Muscle layer of duodenum (tissue), 2 donors: ENCODE measurements around the gene CBFB.
A peak's percentile ranks its signal among the peaks of the same experiment; 100 is the strongest.

ENCODE experiments used
- H3K27ac ChIP-seq: one replicate; pipeline ENCODE4 v1.7.0; 2013; ENCODE audit warnings: mild to moderate bottlenecking, low read length
- H3K27me3 ChIP-seq: one replicate; pipeline ENCODE4 v1.7.0; 2013; ENCODE audit warnings: low read depth, mild to moderate bottlenecking, control low read depth, low read length
- H3K36me3 ChIP-seq, 2 donors: one replicate each; pipeline ENCODE4 v1.7.0; 2013; ENCODE audit warnings: low read length in 2 of 2, control low read depth in 1 of 2, mild to moderate bottlenecking in 1 of 2; ENCODE audit not compliant: insufficient read depth in 2 of 2, control insufficient read depth in 1 of 2
- H3K4me1 ChIP-seq, 2 donors: one replicate each; pipeline ENCODE4 v1.7.0; 2013; ENCODE audit warnings: low read length in 2 of 2, mild to moderate bottlenecking in 2 of 2, control low read depth in 1 of 2, moderate library complexity in 1 of 2; ENCODE audit not compliant: insufficient read depth in 2 of 2, control insufficient read depth in 1 of 2
- H3K4me3 ChIP-seq, 2 donors: one replicate each; pipeline ENCODE4 v1.7.0; 2013; ENCODE audit warnings: low read length in 2 of 2, low read depth in 1 of 2, mild to moderate bottlenecking in 1 of 2
- H3K9me3 ChIP-seq, 2 donors: one replicate each; pipeline ENCODE4 v1.7.0; 2013; ENCODE audit warnings: low read length in 2 of 2, control low read depth in 1 of 2, mild to moderate bottlenecking in 1 of 2; ENCODE audit not compliant: control insufficient read depth in 1 of 2
- donor health status: healthy.

CBFB gene

DNA sequence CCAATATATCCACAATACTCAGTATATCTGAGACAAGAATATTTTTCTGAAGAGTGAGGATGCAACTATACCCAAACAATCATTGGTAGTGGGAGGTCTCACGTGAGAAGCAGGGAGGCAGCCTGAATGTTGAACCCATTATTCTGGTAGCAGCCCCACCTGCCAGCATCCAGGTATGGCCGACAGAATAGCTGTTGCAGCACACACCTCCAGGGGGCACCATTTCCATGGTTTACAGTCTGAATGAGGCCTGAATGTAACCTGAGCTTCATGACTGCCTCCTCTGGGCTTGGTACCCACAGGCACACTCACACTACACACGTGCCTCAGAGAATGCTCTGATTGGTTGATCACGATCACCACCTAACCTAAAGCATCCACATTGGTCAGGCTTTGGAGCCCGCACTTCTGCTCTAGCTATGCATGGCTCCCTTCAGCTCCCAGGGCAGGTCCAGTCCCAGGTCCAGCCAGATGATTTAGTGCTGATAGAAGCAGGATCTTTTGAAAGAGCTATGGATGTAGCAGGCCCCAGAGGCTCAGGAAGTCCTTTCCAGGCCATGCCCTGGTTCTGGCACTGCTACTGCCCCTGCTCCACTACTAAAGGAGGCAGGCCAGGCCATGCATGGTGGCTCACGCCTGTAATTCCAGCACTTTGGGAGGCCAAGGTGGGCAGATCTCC, 11.0 kb upstream of the CBFB start:
- H3K9me3 ChIP-seq = no peaks in the 10 kb centered on the region
- no peak overlapping the region for H3K27ac ChIP-seq
- peaks cover 0 to 10% of the 10 kb centered on the region in 2 donors for H3K4me1 ChIP-seq
- H3K36me3 ChIP-seq = no peaks in the 10 kb centered on the region
- H3K4me3 ChIP-seq = no peak overlapping the region
- peaks cover 9% of the 10 kb centered on the region for H3K27me3 ChIP-seq

DNA sequence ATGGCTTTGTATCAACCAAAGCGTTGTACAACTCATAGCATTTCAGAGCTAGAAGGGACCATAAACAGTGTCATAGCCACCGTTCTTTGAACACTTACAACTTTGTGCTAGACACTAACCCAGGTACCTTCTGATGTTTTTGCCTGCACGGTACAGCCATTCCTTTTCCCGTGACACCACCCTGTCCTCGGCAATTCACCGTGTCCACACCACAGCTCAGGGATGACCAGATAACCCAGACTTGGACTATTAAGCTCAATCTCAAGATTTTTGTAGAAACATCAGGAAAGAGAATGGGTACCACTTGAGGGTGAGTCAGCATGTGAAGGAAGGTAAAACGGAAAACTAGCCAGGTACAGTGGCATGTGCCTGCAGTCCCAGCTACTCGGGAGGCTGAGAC, 9.8 kb upstream of the CBFB start:
- H3K4me1 ChIP-seq = peaks cover 0 to 4% of the 10 kb centered on the region in 2 donors
- H3K4me3 ChIP-seq = no peak overlapping the region
- no peaks in the 10 kb centered on the region for H3K9me3 ChIP-seq
- no peak overlapping the region for H3K27ac ChIP-seq
- no peaks in the 10 kb centered on the region for H3K36me3 ChIP-seq
- no peaks in the 10 kb centered on the region for H3K27me3 ChIP-seq

DNA sequence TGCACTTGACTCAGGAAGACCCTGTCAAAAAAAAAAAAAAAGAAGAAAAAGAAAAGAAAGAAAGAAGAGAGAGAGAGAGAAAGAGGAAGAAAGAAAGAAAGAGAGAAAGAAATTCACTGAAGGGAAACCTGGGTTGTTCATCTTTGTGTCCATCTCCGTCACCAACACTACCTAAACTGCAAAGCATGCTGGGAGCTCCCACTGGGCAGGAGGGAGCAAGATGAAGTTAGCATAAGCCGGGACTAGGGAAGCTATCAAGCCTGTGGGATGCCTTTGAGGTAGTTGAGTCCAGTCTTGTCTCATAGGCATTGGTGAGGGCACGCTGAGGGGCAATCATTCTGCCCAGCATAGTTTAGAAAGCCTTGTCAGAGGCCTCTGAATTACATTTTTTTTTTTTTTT, 7.6 kb upstream of the CBFB start:
- H3K27ac ChIP-seq = no peak overlapping the region
- no peaks in the 10 kb centered on the region for H3K9me3 ChIP-seq
- H3K4me1 ChIP-seq = no peaks in the 10 kb centered on the region
- H3K36me3 ChIP-seq = no peaks in the 10 kb centered on the region
- no peak overlapping the region for H3K4me3 ChIP-seq
- H3K27me3 ChIP-seq = no peaks in the 10 kb centered on the region

DNA sequence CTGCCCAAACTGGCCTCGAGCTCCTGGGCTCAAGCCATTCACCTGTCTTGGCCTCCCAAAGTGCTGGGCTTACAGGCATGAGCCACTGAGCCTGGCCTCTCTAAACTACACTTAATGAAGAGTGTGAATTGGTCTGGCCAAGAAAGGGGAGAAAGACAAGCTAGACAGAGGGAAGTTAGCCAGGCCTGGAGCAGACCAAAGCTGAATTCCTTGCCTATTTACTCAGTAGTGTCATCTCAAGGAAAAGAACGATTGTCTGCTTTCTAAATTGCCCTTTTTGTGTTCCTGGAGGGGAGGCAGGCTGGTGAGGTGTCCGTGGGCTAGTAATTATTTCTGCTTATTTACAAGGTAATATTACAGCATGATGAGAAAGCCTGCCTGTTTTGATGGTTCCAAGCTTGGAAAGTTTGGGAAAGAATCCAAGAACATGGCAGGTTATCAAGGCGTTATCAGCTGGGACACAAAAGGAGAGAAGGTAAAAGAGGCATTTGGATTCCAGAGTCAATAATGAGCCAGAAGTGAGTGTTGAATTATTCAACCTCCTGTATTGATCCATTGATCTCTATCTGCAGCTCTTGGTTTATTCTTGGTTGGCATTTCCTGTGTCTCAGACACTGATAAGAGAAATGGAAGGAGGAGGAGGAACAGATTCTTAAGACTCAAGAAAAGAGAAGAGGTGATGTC, 6.3 kb upstream of the CBFB start:
- Histone ChIP-seq H3K4me3 (no peak overlapping the region), H3K36me3 (no peaks in the 10 kb centered on the region), H3K9me3 (no peaks in the 10 kb centered on the region), H3K27ac (no peak overlapping the region), H3K4me1 (no peaks in the 10 kb centered on the region), H3K27me3 (no peaks in the 10 kb centered on the region)

DNA sequence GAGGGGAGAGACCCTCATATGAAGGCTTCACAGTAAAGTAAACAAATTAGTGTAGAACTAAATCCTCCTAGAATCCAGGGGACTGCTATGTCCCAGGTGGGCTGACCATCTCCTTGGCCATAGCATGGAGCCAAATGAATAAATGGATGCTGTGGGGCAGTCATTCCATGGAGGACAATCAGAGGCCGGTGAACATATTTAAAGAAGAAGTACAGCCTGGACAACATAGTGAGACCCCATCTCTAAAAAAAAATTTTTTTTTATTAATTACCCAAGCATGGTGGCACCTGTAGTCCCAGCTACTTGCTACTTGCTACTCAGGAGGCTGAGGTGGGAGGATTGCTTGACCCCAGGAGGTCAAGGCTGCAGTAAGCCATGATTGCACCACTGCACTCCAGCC, 5.3 kb upstream of the CBFB start:
- H3K4me1 ChIP-seq = peaks cover 0 to 4% of the 10 kb centered on the region in 2 donors
- H3K36me3 ChIP-seq = no peaks in the 10 kb centered on the region
- no peaks in the 10 kb centered on the region for H3K27me3 ChIP-seq
- H3K9me3 ChIP-seq = no peaks in the 10 kb centered on the region
- H3K4me3 ChIP-seq = no peak overlapping the region
- no peak overlapping the region for H3K27ac ChIP-seq

DNA sequence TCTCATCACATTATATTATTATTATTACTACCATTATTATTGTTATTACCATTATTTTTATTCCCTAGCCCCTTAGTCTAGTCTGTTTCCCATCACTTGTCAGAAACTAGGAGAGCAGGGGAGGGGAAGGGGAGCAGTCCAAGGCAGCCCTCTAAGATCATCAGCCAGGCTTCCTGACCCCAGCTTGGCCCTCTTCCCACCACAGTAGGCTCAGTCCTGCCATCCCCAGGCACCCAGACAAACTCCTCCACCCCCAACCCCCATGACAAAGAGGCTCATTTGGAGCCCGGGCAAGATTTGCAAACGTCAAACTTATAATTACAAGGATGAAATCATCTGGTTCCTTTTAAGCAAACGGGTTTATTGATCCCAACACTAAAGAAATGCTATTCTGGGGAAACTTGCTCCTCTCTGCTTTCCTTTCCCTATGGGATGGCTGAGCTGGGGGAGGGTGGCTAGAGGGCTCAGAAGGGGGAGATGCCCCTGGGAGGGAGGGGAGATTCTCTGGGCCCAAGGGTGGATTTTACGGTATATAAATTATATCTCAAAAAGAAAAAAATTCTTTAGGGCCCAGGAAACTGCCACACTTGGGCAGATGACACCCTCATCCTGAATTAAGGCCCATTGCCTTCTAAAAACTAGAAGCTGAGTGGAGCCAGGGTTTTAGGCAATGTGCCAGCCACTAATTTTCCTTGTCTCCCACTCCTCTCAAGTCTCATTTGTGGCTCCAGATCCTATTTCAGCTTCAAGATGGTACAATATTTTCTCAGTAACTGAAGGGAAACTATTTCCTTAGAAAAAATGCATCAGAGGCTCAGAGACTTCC, 4.4 kb upstream of the CBFB start:
- peaks cover 0 to 4% of the 10 kb centered on the region in 2 donors for H3K4me1 ChIP-seq
- no peak overlapping the region for H3K27ac ChIP-seq
- no peaks in the 10 kb centered on the region for H3K27me3 ChIP-seq
- H3K36me3 ChIP-seq = no peaks in the 10 kb centered on the region
- H3K4me3 ChIP-seq = no peak overlapping the region
- no peaks in the 10 kb centered on the region for H3K9me3 ChIP-seq

DNA sequence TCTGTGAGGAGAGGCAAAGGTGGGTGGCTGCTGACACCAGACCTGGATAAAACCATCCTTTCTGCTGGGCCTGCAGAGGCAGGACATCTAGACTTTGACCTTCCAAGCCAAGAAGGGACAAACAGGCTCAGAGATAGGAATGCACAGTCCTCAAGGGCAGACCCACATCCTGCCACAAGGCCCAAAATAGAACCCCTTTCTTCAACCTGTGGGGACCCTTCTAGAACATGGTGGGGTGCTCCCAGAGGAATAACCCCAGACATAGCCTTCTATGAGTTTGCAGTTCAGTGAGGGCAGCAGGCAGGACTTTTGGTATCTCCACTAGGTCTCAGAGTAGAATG, 3.8 kb upstream of the CBFB start:
- Histone ChIP-seq H3K27ac (no peak overlapping the region), H3K36me3 (no peaks in the 10 kb centered on the region), H3K4me3 (no peak overlapping the region), H3K4me1 (peaks cover 0 to 5% of the 10 kb centered on the region in 2 donors), H3K9me3 (no peaks in the 10 kb centered on the region), H3K27me3 (no peaks in the 10 kb centered on the region)

DNA sequence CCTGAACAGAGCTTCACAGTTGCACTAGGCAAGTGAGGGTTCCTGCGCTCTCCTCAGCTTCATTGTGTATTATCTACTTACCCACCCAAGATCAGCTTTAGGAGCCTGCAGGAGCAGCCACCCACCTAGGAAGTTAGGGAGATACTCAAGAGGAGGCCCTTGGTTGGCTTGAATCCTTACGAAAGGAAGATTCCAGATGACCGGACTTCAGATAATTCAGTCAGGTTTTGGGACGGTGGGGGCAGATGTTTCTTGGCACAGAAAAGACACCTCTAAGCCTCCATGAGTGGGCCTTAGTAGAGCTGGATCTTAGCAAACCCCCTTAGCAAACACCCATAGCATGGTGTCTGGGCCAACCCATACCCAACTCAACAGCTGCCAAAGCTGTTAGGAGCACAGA, 2.4 kb upstream of the CBFB start:
- H3K27me3 ChIP-seq = no peaks in the 10 kb centered on the region
- no peaks in the 10 kb centered on the region for H3K9me3 ChIP-seq
- H3K27ac ChIP-seq = no peak overlapping the region
- no peaks in the 10 kb centered on the region for H3K36me3 ChIP-seq
- no peak overlapping the region for H3K4me3 ChIP-seq
- peaks cover 7 to 18% of the 10 kb centered on the region in 2 donors for H3K4me1 ChIP-seq

DNA sequence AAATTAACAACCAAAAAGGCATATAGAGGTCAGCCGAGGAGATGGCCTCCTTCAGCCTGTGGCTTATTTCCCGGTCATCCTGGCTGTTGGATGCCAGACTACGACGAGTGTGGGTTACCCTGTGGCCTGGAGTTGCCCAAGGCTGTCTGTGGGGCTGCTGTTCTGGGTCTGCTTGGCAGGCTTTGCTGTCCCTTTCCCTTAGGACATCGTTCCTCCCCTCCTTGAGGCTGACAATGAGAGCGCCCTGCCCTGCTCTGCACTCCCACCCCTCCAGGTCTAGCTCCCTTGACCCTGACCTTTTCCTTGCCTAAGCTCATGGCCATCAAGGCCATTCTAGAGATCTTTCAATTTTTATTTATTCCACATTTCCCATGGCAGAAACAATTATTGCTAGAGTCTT, 1.9 kb upstream of the CBFB start:
- Histone ChIP-seq H3K9me3 (no peaks in the 10 kb centered on the region), H3K36me3 (no peaks in the 10 kb centered on the region), H3K4me3 (no peak overlapping the region), H3K27ac (no peak overlapping the region), H3K27me3 (no peaks in the 10 kb centered on the region), H3K4me1 (peaks cover 7 to 23% of the 10 kb centered on the region in 2 donors)

DNA sequence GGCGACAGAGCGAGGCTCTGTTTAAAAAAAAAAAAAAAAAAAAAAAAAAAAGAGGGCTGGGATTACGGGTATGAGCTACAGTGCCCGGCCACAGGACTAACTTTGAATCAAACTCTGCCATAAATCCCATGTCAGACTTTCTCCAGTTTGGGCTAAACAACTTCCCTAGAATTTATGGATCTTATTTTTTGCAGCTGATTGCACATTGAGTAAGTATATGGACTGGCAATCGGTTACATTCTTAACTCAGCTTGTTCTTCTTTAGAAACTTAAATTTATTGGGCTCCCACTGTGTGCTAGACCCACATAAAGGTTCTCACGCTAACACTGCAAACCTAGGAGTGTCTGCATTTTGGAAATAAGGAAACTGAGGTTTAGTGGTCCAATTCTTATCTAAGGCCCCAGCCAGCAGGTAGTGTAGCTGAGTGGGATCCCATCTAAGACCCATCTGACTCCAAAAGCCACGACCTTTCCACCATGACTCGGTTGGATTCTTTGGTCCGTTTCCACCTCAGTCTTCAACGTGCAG, 718 bp upstream of the CBFB start:
- Histone ChIP-seq H3K9me3 (no peaks in the 10 kb centered on the region), H3K36me3 (no peaks in the 10 kb centered on the region), H3K4me3 (peak overlapping the region; percentile 54 to 84), H3K4me1 (peaks cover 7 to 23% of the 10 kb centered on the region in 2 donors), H3K27me3 (no peaks in the 10 kb centered on the region), H3K27ac (peak overlapping the region; percentile 97)
